Measurements from ENCODE around the gene CYTH1.

The CYTH1 gene

GRCh38 chr17:78650093-78650715 is 131.9 kb downstream of the CYTH1 start:
- no peak for DNase-seq (ENCODE audit: extremely low read depth, low read depth)
- no peak for TF ChIP-seq CTCF (IDR thresholded peaks at IDR 0.05; ENCODE audit: low read depth, low read length, missing control alignments)
- H3K4me3 ChIP-seq (replicated peaks; ENCODE audit: low read depth, low read length) = no peak overlapping the region

GRCh38 chr17:78648293-78648692 is 133.8 kb downstream of the CYTH1 start:
- no peak for TF ChIP-seq CTCF (IDR thresholded peaks at IDR 0.05; ENCODE audit: low read depth, low read length, missing control alignments)
- no peak overlapping the region for H3K4me3 ChIP-seq (replicated peaks; ENCODE audit: low read depth, low read length)
- no peak for DNase-seq (ENCODE audit: extremely low read depth, low read depth)

GRCh38 chr17:78647032-78647431 is 135.0 kb downstream of the CYTH1 start:
- H3K4me3 ChIP-seq (replicated peaks; ENCODE audit: low read depth, low read length) = no peak overlapping the region
- no peak for DNase-seq (ENCODE audit: extremely low read depth, low read depth)
- TF ChIP-seq CTCF (IDR thresholded peaks at IDR 0.05; ENCODE audit: low read depth, low read length, missing control alignments) = no peak

- TF ChIP-seq CTCF (IDR thresholded peaks at IDR 0.05; ENCODE audit: low read depth, low read length, missing control alignments) = no peak
- no peak overlapping the region for H3K4me3 ChIP-seq (replicated peaks; ENCODE audit: low read depth, low read length)
- DNase-seq (ENCODE audit: extremely low read depth, low read depth) = no peak
These were observed 136.4 kb downstream of the CYTH1 start for GRCh38 chr17:78645421-78646295.

- TF ChIP-seq CTCF (IDR thresholded peaks at IDR 0.05; ENCODE audit: low read depth, low read length, missing control alignments) = no peak
- H3K4me3 ChIP-seq (replicated peaks; ENCODE audit: low read depth, low read length) = no peak overlapping the region
- no peak for DNase-seq (ENCODE audit: extremely low read depth, low read depth)
These were observed 137.1 kb downstream of the CYTH1 start for GRCh38 chr17:78644931-78645351.

GRCh38 chr17:78644224-78644623 is 137.8 kb downstream of the CYTH1 start:
- TF ChIP-seq CTCF (IDR thresholded peaks at IDR 0.05; ENCODE audit: low read depth, low read length, missing control alignments) = no peak
- DNase-seq (ENCODE audit: extremely low read depth, low read depth) = no peak
- no peak overlapping the region for H3K4me3 ChIP-seq (replicated peaks; ENCODE audit: low read depth, low read length)
